SK-N-SH treated with all-trans-retinoic acid at 6 μM for 48 hours (cell line): ENCODE measurements around the gene C11orf68.

ENCODE experiments used
- ATAC-seq: fragments of 200-7000 bp; cut with Tn5 transposase; 3 replicates; pipeline ENCODE4 v1.9.1; 2020; ENCODE audit warnings: mild to moderate bottlenecking, moderate library complexity
- ARNTL ChIP-seq: fragments of 450-650 bp; formaldehyde crosslinking; IDR thresholded peaks from 2 replicates; pipeline ENCODE4 v1.5.0; 2020; ENCODE audit warnings: low read depth, mild to moderate bottlenecking, moderate library complexity, borderline replicate concordance
- BACH2 ChIP-seq: fragments of 250-450 bp; sonication (Bioruptor Pico); IDR thresholded peaks from 2 replicates; pipeline ENCODE4 v1.9.0; 2021; ENCODE audit warnings: mild to moderate bottlenecking, borderline replicate concordance
- CSDC2 ChIP-seq: fragments of 250-450 bp; sonication (Bioruptor Pico); IDR thresholded peaks from 2 replicates; pipeline ENCODE4 v1.5.0; 2020; ENCODE audit warnings: mild to moderate bottlenecking, moderate library complexity
- ESRRG ChIP-seq: fragments of 250-450 bp; sonication (Bioruptor Pico); IDR thresholded peaks from 2 replicates; pipeline ENCODE4 v1.6.1; 2021; ENCODE audit warnings: mild to moderate bottlenecking
- GLIS3 ChIP-seq: fragments of 250-450 bp; sonication (Bioruptor Pico); IDR thresholded peaks from 2 replicates; pipeline ENCODE4 v1.5.0; 2020; ENCODE audit warnings: mild to moderate bottlenecking, moderate library complexity
- ISL1 ChIP-seq: fragments of 250-450 bp; sonication (Bioruptor Pico); IDR thresholded peaks from 2 replicates; pipeline ENCODE4 v2.1.2; 2022; ENCODE audit warnings: mild to moderate bottlenecking, moderate library complexity
- OSR1 ChIP-seq: fragments of 250-450 bp; sonication (Bioruptor Pico); IDR thresholded peaks from 2 replicates; pipeline ENCODE4 v1.8.0; 2022; ENCODE audit warnings: moderate library complexity, mild to moderate bottlenecking, inconsistent platforms
- PATZ1 ChIP-seq: fragments of 250-450 bp; sonication (Bioruptor Pico); IDR thresholded peaks from 2 replicates; pipeline ENCODE4 v1.8.0; 2020; ENCODE audit warnings: mild to moderate bottlenecking, moderate library complexity, borderline replicate concordance
- PPARA ChIP-seq: fragments of 250-450 bp; sonication (Bioruptor Pico); IDR thresholded peaks from 2 replicates; pipeline ENCODE4 v1.5.0; 2020; ENCODE audit warnings: mild to moderate bottlenecking, borderline replicate concordance
- SNAI2 ChIP-seq: fragments of 250-450 bp; sonication (Bioruptor Pico); IDR thresholded peaks from 2 replicates; pipeline ENCODE4 v1.5.0; 2020; ENCODE audit warnings: mild to moderate bottlenecking, moderate library complexity
- TCF4 ChIP-seq: fragments of 250-450 bp; sonication (Bioruptor Pico); IDR thresholded peaks from 2 replicates; pipeline ENCODE4 v1.8.0; 2021; ENCODE audit warnings: mild to moderate bottlenecking, moderate library complexity, borderline replicate concordance
- TOX ChIP-seq: fragments of 250-450 bp; sonication (Bioruptor Pico); IDR thresholded peaks from 2 replicates; pipeline ENCODE4 v1.8.0; 2021; ENCODE audit warnings: mild to moderate bottlenecking, moderate library complexity, borderline replicate concordance
- TSHZ2 ChIP-seq: fragments of 250-450 bp; sonication (Bioruptor Pico); IDR thresholded peaks from 2 replicates; pipeline ENCODE4 v1.5.0; 2020; ENCODE audit warnings: mild to moderate bottlenecking, moderate library complexity
- ZC3H10 ChIP-seq: fragments of 250-450 bp; sonication (Bioruptor Pico); IDR thresholded peaks from 2 replicates; pipeline ENCODE4 v1.5.1; 2021; ENCODE audit warnings: mild to moderate bottlenecking, moderate library complexity
- ZFP3 ChIP-seq: fragments of 250-450 bp; sonication (Bioruptor Pico); IDR thresholded peaks from 2 replicates; pipeline ENCODE4 v1.5.0; 2020; ENCODE audit warnings: mild to moderate bottlenecking, moderate library complexity
- ZNF565 ChIP-seq: fragments of 450-650 bp; formaldehyde crosslinking; conservative IDR thresholded peaks from 2 replicates; pipeline ENCODE4 v1.5.0; 2020; ENCODE audit warnings: low read depth, mild to moderate bottlenecking, moderate library complexity
- ZNF70 ChIP-seq: fragments of 450-650 bp; formaldehyde crosslinking; IDR thresholded peaks from 2 replicates; pipeline ENCODE4 v1.5.0; 2020; ENCODE audit warnings: mild to moderate bottlenecking, moderate library complexity
- ZNF8 ChIP-seq: fragments of 450-650 bp; formaldehyde crosslinking; IDR thresholded peaks from 2 replicates; pipeline ENCODE4 v1.5.0; 2020; ENCODE audit warnings: mild to moderate bottlenecking, moderate library complexity
- TF ChIP-seq, protein P1 (sequence below): fragments of 250-450 bp; sonication (Bioruptor Pico); IDR thresholded peaks from 2 replicates; pipeline ENCODE4 v1.8.0; 2021; ENCODE audit warnings: low read depth, mild to moderate bottlenecking, moderate library complexity, borderline replicate concordance
- TF ChIP-seq, protein P2 (sequence below): fragments of 250-450 bp; sonication (Bioruptor Pico); IDR thresholded peaks from 2 replicates; pipeline ENCODE4 v1.5.1; 2021; ENCODE audit warnings: mild to moderate bottlenecking, moderate library complexity
- TF ChIP-seq, protein P3 (sequence below): fragments of 250-450 bp; sonication (Bioruptor Pico); IDR thresholded peaks from 2 replicates; pipeline ENCODE4 v1.5.1; 2020; ENCODE audit warnings: low read depth, mild to moderate bottlenecking, moderate library complexity

The C11orf68 gene

GRCh38 chr11:65869643-65870306, 49.1 kb downstream of the C11orf68 start:
- no peak for ATAC-seq
- TF ChIP-seq ZC3H10 (0 out of 2 replicates have a peak, but pooled peaks have one; percentile 1), ISL1 (CRISPR knock-in tag) (no peak)

DNA sequence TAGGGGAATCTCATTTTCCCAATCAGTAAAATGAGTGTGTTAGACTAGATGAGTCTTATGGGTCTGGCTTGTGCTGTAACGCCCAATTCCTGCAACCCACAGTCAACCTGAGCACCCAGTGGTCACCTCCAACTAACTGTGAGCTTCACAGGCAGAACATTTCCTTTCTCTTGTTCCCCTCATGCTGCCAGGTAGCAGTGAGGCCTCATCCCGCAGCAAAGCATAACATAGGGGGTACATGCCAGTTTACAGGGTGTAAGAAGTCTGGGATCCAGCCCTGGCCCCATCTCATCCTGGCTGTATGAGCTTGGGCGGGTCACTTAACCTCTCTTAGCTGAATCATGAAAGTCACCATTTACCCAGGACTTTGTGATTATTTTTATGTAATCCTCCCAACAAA, 50.0 kb downstream of the C11orf68 start:
- TF ChIP-seq TSHZ2 (CRISPR knock-in tag), result no peak
- TF ChIP-seq ZC3H10, result no peak
- no peak for TF ChIP-seq ZNF8 (CRISPR knock-in tag)
- TF ChIP-seq ISL1 (CRISPR knock-in tag), result no peak
- TF ChIP-seq ARNTL (CRISPR knock-in tag), result no peak
- TF ChIP-seq TCF4 (CRISPR knock-in tag), result no peak
- TF ChIP-seq SNAI2, result no peak
- TF ChIP-seq ZFP3 (CRISPR knock-in tag), result no peak
- TF ChIP-seq, protein P1, sequence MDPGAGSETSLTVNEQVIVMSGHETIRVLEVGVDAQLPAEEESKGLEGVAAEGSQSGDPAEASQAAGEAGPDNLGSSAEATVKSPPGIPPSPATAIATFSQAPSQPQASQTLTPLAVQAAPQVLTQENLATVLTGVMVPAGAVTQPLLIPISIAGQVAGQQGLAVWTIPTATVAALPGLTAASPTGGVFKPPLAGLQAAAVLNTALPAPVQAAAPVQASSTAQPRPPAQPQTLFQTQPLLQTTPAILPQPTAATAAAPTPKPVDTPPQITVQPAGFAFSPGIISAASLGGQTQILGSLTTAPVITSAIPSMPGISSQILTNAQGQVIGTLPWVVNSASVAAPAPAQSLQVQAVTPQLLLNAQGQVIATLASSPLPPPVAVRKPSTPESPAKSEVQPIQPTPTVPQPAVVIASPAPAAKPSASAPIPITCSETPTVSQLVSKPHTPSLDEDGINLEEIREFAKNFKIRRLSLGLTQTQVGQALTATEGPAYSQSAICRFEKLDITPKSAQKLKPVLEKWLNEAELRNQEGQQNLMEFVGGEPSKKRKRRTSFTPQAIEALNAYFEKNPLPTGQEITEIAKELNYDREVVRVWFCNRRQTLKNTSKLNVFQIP, result no peak
- TF ChIP-seq BACH2 (CRISPR knock-in tag), result no peak
- no peak for TF ChIP-seq PPARA (CRISPR knock-in tag)
- TF ChIP-seq, protein P2, sequence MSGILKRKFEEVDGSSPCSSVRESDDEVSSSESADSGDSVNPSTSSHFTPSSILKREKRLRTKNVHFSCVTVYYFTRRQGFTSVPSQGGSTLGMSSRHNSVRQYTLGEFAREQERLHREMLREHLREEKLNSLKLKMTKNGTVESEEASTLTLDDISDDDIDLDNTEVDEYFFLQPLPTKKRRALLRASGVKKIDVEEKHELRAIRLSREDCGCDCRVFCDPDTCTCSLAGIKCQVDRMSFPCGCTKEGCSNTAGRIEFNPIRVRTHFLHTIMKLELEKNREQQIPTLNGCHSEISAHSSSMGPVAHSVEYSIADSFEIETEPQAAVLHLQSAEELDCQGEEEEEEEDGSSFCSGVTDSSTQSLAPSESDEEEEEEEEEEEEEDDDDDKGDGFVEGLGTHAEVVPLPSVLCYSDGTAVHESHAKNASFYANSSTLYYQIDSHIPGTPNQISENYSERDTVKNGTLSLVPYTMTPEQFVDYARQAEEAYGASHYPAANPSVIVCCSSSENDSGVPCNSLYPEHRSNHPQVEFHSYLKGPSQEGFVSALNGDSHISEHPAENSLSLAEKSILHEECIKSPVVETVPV (CRISPR knock-in tag), result no peak
- no peak for TF ChIP-seq CSDC2 (CRISPR knock-in tag)
- no peak for TF ChIP-seq GLIS3 (CRISPR knock-in tag)
- TF ChIP-seq, protein P3, sequence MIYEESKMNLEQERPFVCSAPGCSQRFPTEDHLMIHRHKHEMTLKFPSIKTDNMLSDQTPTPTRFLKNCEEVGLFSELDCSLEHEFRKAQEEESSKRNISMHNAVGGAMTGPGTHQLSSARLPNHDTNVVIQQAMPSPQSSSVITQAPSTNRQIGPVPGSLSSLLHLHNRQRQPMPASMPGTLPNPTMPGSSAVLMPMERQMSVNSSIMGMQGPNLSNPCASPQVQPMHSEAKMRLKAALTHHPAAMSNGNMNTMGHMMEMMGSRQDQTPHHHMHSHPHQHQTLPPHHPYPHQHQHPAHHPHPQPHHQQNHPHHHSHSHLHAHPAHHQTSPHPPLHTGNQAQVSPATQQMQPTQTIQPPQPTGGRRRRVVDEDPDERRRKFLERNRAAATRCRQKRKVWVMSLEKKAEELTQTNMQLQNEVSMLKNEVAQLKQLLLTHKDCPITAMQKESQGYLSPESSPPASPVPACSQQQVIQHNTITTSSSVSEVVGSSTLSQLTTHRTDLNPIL (CRISPR knock-in tag), result no peak
- no peak for TF ChIP-seq PATZ1 (CRISPR knock-in tag)
- TF ChIP-seq ZNF565 (CRISPR knock-in tag), result no peak
- no peak for ATAC-seq

DNA sequence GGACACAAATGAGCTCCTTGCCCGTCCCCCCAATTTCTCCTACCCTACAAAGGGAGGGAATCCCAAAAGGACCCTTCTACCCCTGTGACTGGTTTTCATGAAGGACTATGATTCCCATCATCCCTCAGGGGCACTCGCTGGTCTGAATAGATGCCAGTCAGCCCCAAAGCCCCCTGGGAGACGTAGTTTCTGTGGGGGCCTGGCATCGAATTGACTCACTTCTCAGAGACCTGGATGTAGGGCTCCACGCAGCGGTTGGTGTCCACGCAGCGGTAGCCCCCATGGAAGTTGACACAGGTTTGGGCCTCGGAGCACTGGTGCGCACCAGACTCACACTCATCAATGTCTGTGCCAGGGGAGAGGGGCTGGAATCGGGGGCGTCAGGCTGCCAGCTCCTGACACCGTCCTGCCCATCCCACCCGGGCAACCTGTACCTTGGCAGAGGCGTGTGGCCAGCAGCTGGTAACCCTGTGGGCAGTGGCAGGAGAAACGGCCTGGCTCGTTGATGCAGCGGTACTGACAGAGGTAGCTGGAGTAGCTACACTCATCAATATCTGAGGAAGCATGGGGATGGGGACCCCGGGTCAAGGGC, 50.7 kb downstream of the C11orf68 start:
- TF ChIP-seq TOX (CRISPR knock-in tag), result no peak
- no peak for TF ChIP-seq ZNF70 (CRISPR knock-in tag)
- no peak for TF ChIP-seq PATZ1 (CRISPR knock-in tag)
- no peak for TF ChIP-seq ARNTL (CRISPR knock-in tag)
- TF ChIP-seq ZNF8 (CRISPR knock-in tag), result no peak
- TF ChIP-seq ESRRG (CRISPR knock-in tag), result no peak
- no peak for TF ChIP-seq OSR1 (CRISPR knock-in tag)
- no peak for TF ChIP-seq ZFP3 (CRISPR knock-in tag)
- ATAC-seq, result no peak
